SH-SY5Y (cell line): ENCODE results near the gene CECR2.

ENCODE experiments used
- GATA2 ChIP-seq: IDR thresholded peaks from 2 replicates; pipeline ENCODE4 v1.6.1; 2011; ENCODE audit warnings: mild to moderate bottlenecking, low read depth, low read length
- GATA3 ChIP-seq: IDR thresholded peaks from 2 replicates; pipeline ENCODE4 v1.6.1; 2011; ENCODE audit warnings: low read depth, mild to moderate bottlenecking, low read length, moderate library complexity

DNA sequence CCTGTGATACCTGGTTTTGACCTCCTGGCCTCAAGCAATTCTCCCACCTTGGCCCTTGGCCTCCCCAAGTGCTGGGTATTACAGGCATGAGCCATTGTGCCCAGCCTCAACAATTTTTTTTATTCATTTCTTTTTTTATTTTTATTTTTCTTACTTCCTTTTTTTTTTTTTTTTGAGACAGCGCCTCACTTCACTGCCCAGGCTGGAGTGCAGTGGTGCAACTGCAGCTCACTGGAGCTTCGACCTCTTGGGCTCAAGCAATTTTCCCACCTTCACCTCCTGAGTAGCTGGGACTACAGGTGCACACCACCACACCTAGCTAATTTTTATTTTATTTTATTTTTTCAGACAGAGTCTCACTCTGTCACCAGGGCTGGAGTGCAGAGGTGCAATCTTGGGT, 25.5 kb upstream of the CECR2 start:
- TF ChIP-seq GATA2 (no peak), GATA3 (no peak)
